HG03558 (cell line): ENCODE results near the gene TAF13.
"Not testable (repeated sequence)": the region's sequence is repeated elsewhere in the genome, so short reads cannot be mapped to it uniquely, and the experiment has no call there.

Experiments
- ATAC-seq: cut with Tn5 transposase; IDR thresholded peaks from one replicate; pipeline ENCODE4 v1.9.1; 2021; ENCODE audit warnings: moderate number of reproducible peaks; ENCODE audit not compliant: unreplicated experiment; ENCODE audit errors: extremely low read depth

The TAF13 gene

GRCh38 chr1:109094377-109094803 lies 18.6 kb upstream of the TAF13 start:
- no peak for ATAC-seq

- ATAC-seq, result no peak
These were observed 16.0 kb upstream of the TAF13 start for GRCh38 chr1:109091839-109092193.

- ATAC-seq, result peak; percentile 18
These were observed 15.5 kb upstream of the TAF13 start for GRCh38 chr1:109091078-109091838.

- peak; percentile 75 for ATAC-seq
These were observed 14.6 kb upstream of the TAF13 start, which contains the start of gene TMEM167B for GRCh38 chr1:109090196-109091077. Gene TMEM167B, plus strand, starts transcription at chr1:109090764. Its CDS starts 109 bp downstream, at chr1:109090873.

- no peak for ATAC-seq
These were observed 13.6 kb upstream of the TAF13 start for GRCh38 chr1:109089242-109090015.

GRCh38 chr1:109084563-109085517 lies 9.0 kb upstream of the TAF13 start:
- ATAC-seq, result no peak

- ATAC-seq, result no peak
These were observed 8.1 kb upstream of the TAF13 start for GRCh38 chr1:109083923-109084322.

GRCh38 chr1:109083501-109083900 lies 7.7 kb upstream of the TAF13 start:
- ATAC-seq, result no peak

- no peak for ATAC-seq
These were observed 4.8 kb upstream of the TAF13 start for GRCh38 chr1:109080441-109081082.

GRCh38 chr1:109079240-109079622 lies 3.4 kb upstream of the TAF13 start:
- no peak for ATAC-seq

GRCh38 chr1:109078317-109078716 lies 2.5 kb upstream of the TAF13 start:
- ATAC-seq, result no peak

- no peak for ATAC-seq
These were observed 6.5 kb downstream of the TAF13 start for GRCh38 chr1:109069294-109069693.

- no peak for ATAC-seq
These were observed 7.9 kb downstream of the TAF13 start for GRCh38 chr1:109067883-109068282.

- ATAC-seq, result no peak
These were observed 10.7 kb downstream of the TAF13 start for GRCh38 chr1:109065137-109065536.

GRCh38 chr1:109061183-109061582 lies 14.6 kb downstream of the TAF13 start:
- no peak for ATAC-seq

- ATAC-seq, result no peak
These were observed 15.1 kb downstream of the TAF13 start for GRCh38 chr1:109060707-109061106.

- no peak for ATAC-seq
These were observed 16.8 kb downstream of the TAF13 start for GRCh38 chr1:109059026-109059425.

- ATAC-seq, result no peak
These were observed 19.7 kb downstream of the TAF13 start for GRCh38 chr1:109056064-109056463.

GRCh38 chr1:109052145-109052544 lies 23.7 kb downstream of the TAF13 start:
- not testable (repeated sequence) for ATAC-seq
